ENCODE measurements around the gene NMRAL1.

Gene NMRAL1

GRCh38 chr16:4474192-4474961 is at the start of gene NMRAL1:
Gene NMRAL1 (minus strand): TSS chr16:4474625. CDS start chr16:4474132, 493 bp downstream.
- Mint-ChIP-seq H3K4me1 (peaks cover 32% of the 10 kb centered on the region), H3K36me3 (peaks cover 54% of the 10 kb centered on the region), H3K27ac (peak within 1 kb of the TSS; percentile 88), H3K9me3 (no peaks in the 10 kb centered on the region), H3K4me3 (peak within 1 kb of the TSS; percentile 84)
- ATAC-seq (peak; percentile 63), DNase-seq (ENCODE audit: low spot score in 2 of 2) (peak; percentile 63 to 91)

- ATAC-seq (no peak), DNase-seq (ENCODE audit: low spot score in 2 of 2) (no peak)
- Mint-ChIP-seq H3K4me1 (peaks cover 12% of the 10 kb centered on the region), H3K27ac (peak overlapping the region; percentile 6), H3K9me3 (no peaks in the 10 kb centered on the region), H3K36me3 (peaks cover 5% of the 10 kb centered on the region), H3K4me3 (no peak overlapping the region)
Observed at GRCh38 chr16:4523686-4524085, 49.3 kb upstream of the NMRAL1 start.

- Mint-ChIP-seq H3K9me3 (no peaks in the 10 kb centered on the region), H3K4me1 (peaks cover 11% of the 10 kb centered on the region), H3K4me3 (no peak overlapping the region), H3K36me3 (peaks cover 5% of the 10 kb centered on the region), H3K27ac (peak overlapping the region; percentile 6)
- ATAC-seq, result no peak
- no peak for DNase-seq (ENCODE audit: low spot score in 2 of 2)
Observed at GRCh38 chr16:4522051-4522581, 47.7 kb upstream of the NMRAL1 start.

GRCh38 chr16:4520913-4521312 is 46.5 kb upstream of the NMRAL1 start:
- Mint-ChIP-seq H3K36me3 (peaks cover 12% of the 10 kb centered on the region), H3K4me3 (no peak overlapping the region), H3K4me1 (peaks cover 9% of the 10 kb centered on the region), H3K27ac (no peak overlapping the region), H3K9me3 (no peaks in the 10 kb centered on the region)
- DNase-seq (ENCODE audit: low spot score in 2 of 2), result no peak
- ATAC-seq, result no peak

GRCh38 chr16:4519274-4520058 is 45.0 kb upstream of the NMRAL1 start:
- Mint-ChIP-seq H3K4me1 (peaks cover 18% of the 10 kb centered on the region), H3K9me3 (no peaks in the 10 kb centered on the region), H3K4me3 (no peak overlapping the region), H3K36me3 (peaks cover 12% of the 10 kb centered on the region), H3K27ac (peak overlapping the region; percentile 67)
- no peak for ATAC-seq
- no peak for DNase-seq (ENCODE audit: low spot score in 2 of 2)

- ATAC-seq, result peak; percentile 11
- DNase-seq (ENCODE audit: low spot score in 2 of 2), result no peak
- Mint-ChIP-seq H3K4me1 (peaks cover 31% of the 10 kb centered on the region), H3K4me3 (no peak overlapping the region), H3K9me3 (no peaks in the 10 kb centered on the region), H3K36me3 (peaks cover 13% of the 10 kb centered on the region), H3K27ac (peak overlapping the region; percentile 96)
Observed at GRCh38 chr16:4517812-4518680, 43.6 kb upstream of the NMRAL1 start.

- Mint-ChIP-seq H3K27ac (peak overlapping the region; percentile 96), H3K4me3 (peak overlapping the region; percentile 54), H3K4me1 (peaks cover 52% of the 10 kb centered on the region), H3K9me3 (no peaks in the 10 kb centered on the region), H3K36me3 (peaks cover 34% of the 10 kb centered on the region)
- ATAC-seq (peak; percentile 47), DNase-seq (ENCODE audit: low spot score in 2 of 2) (no peak)
Observed at GRCh38 chr16:4515611-4516233, 41.3 kb upstream of the NMRAL1 start.

- Mint-ChIP-seq H3K9me3 (no peaks in the 10 kb centered on the region), H3K4me3 (peak overlapping the region; percentile 54), H3K4me1 (peaks cover 52% of the 10 kb centered on the region), H3K27ac (peak overlapping the region; percentile 96), H3K36me3 (peaks cover 45% of the 10 kb centered on the region)
- ATAC-seq, result no peak
- no peak for DNase-seq (ENCODE audit: low spot score in 2 of 2)
Observed at GRCh38 chr16:4514606-4515005, 40.2 kb upstream of the NMRAL1 start.

- peak overlapping the region; percentile 54 for H3K4me3 Mint-ChIP-seq
- H3K27ac Mint-ChIP-seq, result peak overlapping the region; percentile 96
- ATAC-seq, result no peak
- peaks cover 53% of the 10 kb centered on the region for H3K36me3 Mint-ChIP-seq
- DNase-seq (ENCODE audit: low spot score in 2 of 2), result no peak
- H3K9me3 Mint-ChIP-seq, result no peaks in the 10 kb centered on the region
- peaks cover 52% of the 10 kb centered on the region for H3K4me1 Mint-ChIP-seq
Observed at GRCh38 chr16:4513881-4514280, 39.5 kb upstream of the NMRAL1 start.

GRCh38 chr16:4513086-4513860 is 38.8 kb upstream of the NMRAL1 start:
- ATAC-seq (no peak), DNase-seq (ENCODE audit: low spot score in 2 of 2) (no peak)
- Mint-ChIP-seq H3K27ac (peak overlapping the region; percentile 96), H3K4me1 (peaks cover 52% of the 10 kb centered on the region), H3K36me3 (peaks cover 59% of the 10 kb centered on the region), H3K4me3 (no peak overlapping the region), H3K9me3 (no peaks in the 10 kb centered on the region)

- peak overlapping the region; percentile 96 for H3K27ac Mint-ChIP-seq
- no peak for ATAC-seq
- H3K9me3 Mint-ChIP-seq, result no peaks in the 10 kb centered on the region
- H3K4me3 Mint-ChIP-seq, result no peak overlapping the region
- H3K36me3 Mint-ChIP-seq, result peaks cover 67% of the 10 kb centered on the region
- H3K4me1 Mint-ChIP-seq, result peaks cover 60% of the 10 kb centered on the region
- no peak for DNase-seq (ENCODE audit: low spot score in 2 of 2)
Observed at GRCh38 chr16:4512473-4512872, 38.0 kb upstream of the NMRAL1 start.

GRCh38 chr16:4511441-4512082 is 37.1 kb upstream of the NMRAL1 start:
- ATAC-seq (peak; percentile 29), DNase-seq (ENCODE audit: low spot score in 2 of 2) (no peak)
- Mint-ChIP-seq H3K4me1 (peaks cover 62% of the 10 kb centered on the region), H3K27ac (peak overlapping the region; percentile 96), H3K4me3 (no peak overlapping the region), H3K9me3 (no peaks in the 10 kb centered on the region), H3K36me3 (peaks cover 73% of the 10 kb centered on the region)

- no peak for DNase-seq (ENCODE audit: low spot score in 2 of 2)
- no peaks in the 10 kb centered on the region for H3K9me3 Mint-ChIP-seq
- peaks cover 65% of the 10 kb centered on the region for H3K4me1 Mint-ChIP-seq
- H3K4me3 Mint-ChIP-seq, result no peak overlapping the region
- H3K27ac Mint-ChIP-seq, result peak overlapping the region; percentile 96
- ATAC-seq, result no peak
- peaks cover 76% of the 10 kb centered on the region for H3K36me3 Mint-ChIP-seq
Observed at GRCh38 chr16:4510747-4511426, 36.5 kb upstream of the NMRAL1 start.

All from stimulated activated effector memory CD8-positive, alpha-beta T cell treated with anti-CD3 and anti-CD28 coated beads, Interleukin-12 subunit alpha, Interleukin-12 subunit beta, amount 100 ng/mL, for 72 hours (primary cell).